Neural progenitor cell (in vitro differentiated cells): Measurements from ENCODE around the gene DET1. TPM values are rescaled to one million over a fixed set of nuclear protein-coding genes. Genes with fewer than 3 reads are reported as not detected.

ENCODE experiments used
- DNase-seq: peaks from one replicate; pipeline ENCODE4 v3.0.0-alpha.2; 2016; ENCODE audit warnings: low spot score
- H2AFZ ChIP-seq: fragments of 200-600 bp; sonication (generic); replicated peaks from 2 replicates; pipeline ENCODE4 v1.6.1; 2016; ENCODE audit warnings: antibody characterized with exemption
- H3F3A ChIP-seq: fragments of 200-600 bp; sonication (generic); 2 replicates; pipeline ENCODE4 v1.6.1; 2016; ENCODE audit warnings: antibody characterized with exemption, low read depth
- H3K27ac ChIP-seq: fragments of 200-600 bp; sonication (generic); 2 replicates; pipeline ENCODE4 v1.5.1; 2016; ENCODE audit warnings: mild to moderate bottlenecking
- H3K27me3 ChIP-seq: fragments of 200-600 bp; sonication (generic); 2 replicates; pipeline ENCODE4 v1.6.1; 2016; ENCODE audit warnings: mild to moderate bottlenecking, moderate library complexity
- H3K36me3 ChIP-seq: fragments of 200-600 bp; sonication (generic); 2 replicates; pipeline ENCODE4 v1.5.1; 2016
- H3K4me1 ChIP-seq: fragments of 200-600 bp; sonication (generic); 2 replicates; pipeline ENCODE4 v1.6.1; 2016; ENCODE audit warnings: mixed run types
- H3K4me2 ChIP-seq: fragments of 200-600 bp; sonication (generic); 2 replicates; pipeline ENCODE4 v1.6.1; 2016
- H3K4me3 ChIP-seq: fragments of 200-600 bp; sonication (generic); 2 replicates; pipeline ENCODE4 v1.5.1; 2016
- H3K79me2 ChIP-seq: fragments of 200-600 bp; sonication (generic); 2 replicates; pipeline ENCODE4 v1.6.1; 2016; ENCODE audit warnings: low read depth
- H3K9ac ChIP-seq: fragments of 200-600 bp; sonication (generic); 2 replicates; pipeline ENCODE4 v1.6.1; 2016
- H3K9me3 ChIP-seq: fragments of 200-600 bp; sonication (generic); 2 replicates; pipeline ENCODE4 v1.5.1; 2016; ENCODE audit warnings: low read depth
- H4K20me1 ChIP-seq: fragments of 200-600 bp; sonication (generic); 2 replicates; pipeline ENCODE4 v1.6.1; 2016; ENCODE audit warnings: low read depth
- H3K27ac Mint-ChIP-seq: 3 replicates; pipeline ENCODE4 v1.8.0; 2021; ENCODE audit warnings: mixed read lengths
- H3K27me3 Mint-ChIP-seq: 2 replicates; pipeline ENCODE4 v1.8.0; 2022; ENCODE audit warnings: low read depth, mild to moderate bottlenecking, inconsistent platforms, moderate library complexity, mixed read lengths; ENCODE audit not compliant: insufficient read depth
- H3K36me3 Mint-ChIP-seq: 3 replicates; pipeline ENCODE4 v1.8.0; 2021; ENCODE audit warnings: mixed read lengths
- H3K4me1 Mint-ChIP-seq: 3 replicates; pipeline ENCODE4 v1.8.0; 2021; ENCODE audit warnings: mixed read lengths
- H3K4me3 Mint-ChIP-seq: 3 replicates; pipeline ENCODE4 v1.8.0; 2021; ENCODE audit warnings: mild to moderate bottlenecking, moderate library complexity, mixed read lengths
- H3K9me3 Mint-ChIP-seq: 3 replicates; pipeline ENCODE4 v1.8.0; 2020; ENCODE audit warnings: mixed read lengths
- CTCF ChIP-seq: fragments of 200-600 bp; sonication (generic); IDR thresholded peaks from 2 replicates; pipeline ENCODE4 v1.5.1; 2017; ENCODE audit warnings: antibody characterized with exemption, mild to moderate bottlenecking
- EZH2 ChIP-seq: fragments of 200-600 bp; sonication (generic); IDR thresholded peaks from 2 replicates; pipeline ENCODE4 v1.6.1; 2017; ENCODE audit warnings: antibody characterized with exemption, mild to moderate bottlenecking, moderate library complexity
- EZH2phosphoT487 ChIP-seq: fragments of 200-600 bp; sonication (generic); IDR thresholded peaks from 2 replicates; pipeline ENCODE4 v1.6.1; 2017; ENCODE audit warnings: antibody characterized with exemption
- total RNA-seq: library from RNA; depleted of rRNA; stranded (reverse); fragments of >200 nt; gene quantifications from 2 replicates; pipeline ENCODE4 v1.2.3, GENCODE V29; 2015; ENCODE audit warnings: low replicate concordance

The DET1 gene
- total RNA-seq, 1 donor from 2014 or later, result 21.3 TPM

GRCh38 chr15:88467073-88467934 is 79.2 kb downstream of the DET1 start, which contains the start of the genes MRPL46 and MRPS11:
MRPL46 (minus strand) TSS chr15:88467388; CDS start chr15:88467377, 11 bp downstream.
MRPS11 (plus strand) TSS chr15:88467708; CDS start chr15:88467718, 10 bp downstream.
- H3K4me1 ChIP-seq, result peaks cover 10% of the 10 kb centered on the region
- no peaks in the 10 kb centered on the region for H3K27me3 ChIP-seq
- peaks cover 16% of the 10 kb centered on the region for H3K4me1 Mint-ChIP-seq
- H3K9me3 Mint-ChIP-seq, result no peaks in the 10 kb centered on the region
- H4K20me1 ChIP-seq, result peaks cover 3% of the 10 kb centered on the region
- peak within 1 kb of the TSS; percentile 92 for H3K4me3 Mint-ChIP-seq
- H3K9ac ChIP-seq, result peak within 1 kb of the TSS; percentile 91
- TF ChIP-seq CTCF (no peak), EZH2 (no peak), EZH2phosphoT487 (no peak)
- H3K36me3 Mint-ChIP-seq, result peaks cover 7% of the 10 kb centered on the region
- peak within 1 kb of the TSS; percentile 85 for H2AFZ ChIP-seq
- H3K27me3 Mint-ChIP-seq, result peaks cover 2% of the 10 kb centered on the region
- peak; percentile 95 for DNase-seq
- no peaks in the 10 kb centered on the region for H3F3A ChIP-seq
- peak within 1 kb of the TSS; percentile 91 for H3K4me3 ChIP-seq
- no peaks in the 10 kb centered on the region for H3K9me3 ChIP-seq
- peak within 1 kb of the TSS; percentile 100 for H3K27ac Mint-ChIP-seq
- peaks cover 37% of the 10 kb centered on the region for H3K79me2 ChIP-seq
- peak within 1 kb of the TSS; percentile 92 for H3K27ac ChIP-seq
- peak within 1 kb of the TSS; percentile 92 for H3K4me2 ChIP-seq
- H3K36me3 ChIP-seq, result no peaks in the 10 kb centered on the region

- H3K9ac ChIP-seq, result no peak overlapping the region
Measured at GRCh38 chr15:88465633-88466224, 80.8 kb downstream of the DET1 start.

More at GRCh38 chr15:88465633-88466224, 80.8 kb downstream of the DET1 start:
- Histone ChIP-seq H3K4me3 (peak overlapping the region; percentile 91), H3F3A (no peaks in the 10 kb centered on the region), H2AFZ (no peak overlapping the region), H3K4me2 (peak overlapping the region; percentile 92), H3K27ac (no peak overlapping the region), H3K36me3 (no peaks in the 10 kb centered on the region), H3K79me2 (peaks cover 37% of the 10 kb centered on the region), H3K27me3 (no peaks in the 10 kb centered on the region), H3K9me3 (no peaks in the 10 kb centered on the region), H3K4me1 (peaks cover 10% of the 10 kb centered on the region), H4K20me1 (peaks cover 3% of the 10 kb centered on the region)
- Mint-ChIP-seq H3K9me3 (no peaks in the 10 kb centered on the region), H3K27ac (no peak overlapping the region), H3K36me3 (peaks cover 4% of the 10 kb centered on the region), H3K4me3 (peak overlapping the region; percentile 92), H3K27me3 (peaks cover 2% of the 10 kb centered on the region), H3K4me1 (peaks cover 16% of the 10 kb centered on the region)
- no peak for DNase-seq
- TF ChIP-seq EZH2phosphoT487 (no peak), EZH2 (no peak), CTCF (no peak)
